LNCAP (cell line): ENCODE results near the gene CREBBP.

Experiments
- CTCF ChIP-seq: fragments of 450-650 bp; IDR thresholded peaks from 2 replicates; pipeline ENCODE4 v1.5.1; 2017; ENCODE audit warnings: mild to moderate bottlenecking

The CREBBP gene

GRCh38 chr16:3857189-3858043 is 23.1 kb downstream of the CREBBP start:
- no peak for TF ChIP-seq CTCF

- no peak for TF ChIP-seq CTCF
Observed at GRCh38 chr16:3856367-3857141, 24.0 kb downstream of the CREBBP start.

DNA sequence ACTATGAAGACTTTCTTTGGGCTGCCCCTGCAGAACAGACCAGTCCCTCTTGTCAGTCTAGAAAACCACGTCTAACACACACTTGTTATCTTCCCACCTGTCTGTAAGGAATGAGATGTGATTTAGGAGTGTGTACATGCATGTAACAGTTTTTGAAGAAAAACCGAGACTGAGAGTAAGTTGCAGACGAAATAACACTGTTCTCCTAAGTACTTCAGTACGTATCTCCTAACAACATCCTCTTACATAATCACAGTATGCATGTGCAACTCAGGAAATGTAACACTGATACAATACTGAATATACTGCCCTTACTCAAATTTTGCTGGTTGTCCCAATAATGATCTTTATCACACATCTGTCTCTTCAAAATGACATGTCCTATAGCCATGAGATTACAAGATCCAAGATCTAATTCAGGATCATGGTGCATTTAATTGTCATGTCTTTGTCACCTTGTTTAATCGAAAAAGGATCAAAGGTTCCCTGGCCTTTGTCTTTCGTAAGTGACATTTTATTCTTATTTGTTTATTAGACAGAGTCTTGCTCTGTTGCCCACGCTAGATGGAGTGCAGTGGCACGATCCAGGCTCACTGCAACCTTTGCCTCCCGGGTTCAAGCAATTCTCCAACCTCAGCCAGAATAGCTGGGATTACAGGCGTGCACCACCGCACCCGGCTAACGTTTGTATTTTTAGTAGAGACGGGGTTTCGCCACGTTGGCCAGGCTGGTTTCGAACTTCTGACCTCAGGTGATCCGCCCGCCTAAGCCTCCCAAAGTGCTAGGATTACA is 25.6 kb downstream of the CREBBP start:
- TF ChIP-seq CTCF, result no peak

DNA sequence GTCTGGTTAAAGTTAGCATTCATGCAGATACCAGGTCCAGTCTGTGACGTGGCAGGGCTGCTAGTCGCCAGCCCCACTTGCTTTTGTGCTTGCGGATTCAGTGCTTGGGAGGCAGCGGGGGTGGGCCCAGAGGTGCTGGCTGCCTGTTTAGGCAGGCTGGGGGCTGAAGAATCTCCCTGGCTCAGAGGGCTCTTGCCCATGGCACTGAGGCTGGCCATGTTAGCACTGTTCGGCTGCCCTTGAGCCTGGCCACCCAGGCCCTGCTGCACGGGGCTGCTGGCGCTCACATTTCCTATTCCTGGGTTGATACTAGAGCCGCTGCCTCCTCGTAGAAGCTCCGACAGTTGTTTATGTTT is 30.0 kb downstream of the CREBBP start:
- no peak for TF ChIP-seq CTCF

GRCh38 chr16:3849751-3850543 is 30.6 kb downstream of the CREBBP start:
- TF ChIP-seq CTCF, result no peak

GRCh38 chr16:3846595-3847091 is 33.9 kb downstream of the CREBBP start:
- no peak for TF ChIP-seq CTCF
